Measurements from ENCODE around the gene FAM120B.

GRCh38 chr6:170361335-170361734 is 54.8 kb downstream of the FAM120B start:
- TF ChIP-seq, protein P1, sequence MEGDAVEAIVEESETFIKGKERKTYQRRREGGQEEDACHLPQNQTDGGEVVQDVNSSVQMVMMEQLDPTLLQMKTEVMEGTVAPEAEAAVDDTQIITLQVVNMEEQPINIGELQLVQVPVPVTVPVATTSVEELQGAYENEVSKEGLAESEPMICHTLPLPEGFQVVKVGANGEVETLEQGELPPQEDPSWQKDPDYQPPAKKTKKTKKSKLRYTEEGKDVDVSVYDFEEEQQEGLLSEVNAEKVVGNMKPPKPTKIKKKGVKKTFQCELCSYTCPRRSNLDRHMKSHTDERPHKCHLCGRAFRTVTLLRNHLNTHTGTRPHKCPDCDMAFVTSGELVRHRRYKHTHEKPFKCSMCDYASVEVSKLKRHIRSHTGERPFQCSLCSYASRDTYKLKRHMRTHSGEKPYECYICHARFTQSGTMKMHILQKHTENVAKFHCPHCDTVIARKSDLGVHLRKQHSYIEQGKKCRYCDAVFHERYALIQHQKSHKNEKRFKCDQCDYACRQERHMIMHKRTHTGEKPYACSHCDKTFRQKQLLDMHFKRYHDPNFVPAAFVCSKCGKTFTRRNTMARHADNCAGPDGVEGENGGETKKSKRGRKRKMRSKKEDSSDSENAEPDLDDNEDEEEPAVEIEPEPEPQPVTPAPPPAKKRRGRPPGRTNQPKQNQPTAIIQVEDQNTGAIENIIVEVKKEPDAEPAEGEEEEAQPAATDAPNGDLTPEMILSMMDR (IDR thresholded peaks at IDR 0.05; ENCODE audit: insufficient read depth, low read length), result no peak
- TF ChIP-seq POLR2AphosphoS5 (IDR thresholded peaks at IDR 0.05; ENCODE audit: low read depth), result no peak
- no peak for TF ChIP-seq SPI1 (IDR thresholded peaks at IDR 0.05; ENCODE audit: borderline replicate concordance, low read depth)
- TF ChIP-seq, protein P2, sequence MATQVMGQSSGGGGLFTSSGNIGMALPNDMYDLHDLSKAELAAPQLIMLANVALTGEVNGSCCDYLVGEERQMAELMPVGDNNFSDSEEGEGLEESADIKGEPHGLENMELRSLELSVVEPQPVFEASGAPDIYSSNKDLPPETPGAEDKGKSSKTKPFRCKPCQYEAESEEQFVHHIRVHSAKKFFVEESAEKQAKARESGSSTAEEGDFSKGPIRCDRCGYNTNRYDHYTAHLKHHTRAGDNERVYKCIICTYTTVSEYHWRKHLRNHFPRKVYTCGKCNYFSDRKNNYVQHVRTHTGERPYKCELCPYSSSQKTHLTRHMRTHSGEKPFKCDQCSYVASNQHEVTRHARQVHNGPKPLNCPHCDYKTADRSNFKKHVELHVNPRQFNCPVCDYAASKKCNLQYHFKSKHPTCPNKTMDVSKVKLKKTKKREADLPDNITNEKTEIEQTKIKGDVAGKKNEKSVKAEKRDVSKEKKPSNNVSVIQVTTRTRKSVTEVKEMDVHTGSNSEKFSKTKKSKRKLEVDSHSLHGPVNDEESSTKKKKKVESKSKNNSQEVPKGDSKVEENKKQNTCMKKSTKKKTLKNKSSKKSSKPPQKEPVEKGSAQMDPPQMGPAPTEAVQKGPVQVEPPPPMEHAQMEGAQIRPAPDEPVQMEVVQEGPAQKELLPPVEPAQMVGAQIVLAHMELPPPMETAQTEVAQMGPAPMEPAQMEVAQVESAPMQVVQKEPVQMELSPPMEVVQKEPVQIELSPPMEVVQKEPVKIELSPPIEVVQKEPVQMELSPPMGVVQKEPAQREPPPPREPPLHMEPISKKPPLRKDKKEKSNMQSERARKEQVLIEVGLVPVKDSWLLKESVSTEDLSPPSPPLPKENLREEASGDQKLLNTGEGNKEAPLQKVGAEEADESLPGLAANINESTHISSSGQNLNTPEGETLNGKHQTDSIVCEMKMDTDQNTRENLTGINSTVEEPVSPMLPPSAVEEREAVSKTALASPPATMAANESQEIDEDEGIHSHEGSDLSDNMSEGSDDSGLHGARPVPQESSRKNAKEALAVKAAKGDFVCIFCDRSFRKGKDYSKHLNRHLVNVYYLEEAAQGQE (IDR thresholded peaks at IDR 0.05; ENCODE audit: insufficient replicate concordance, low read depth), result no peak
- no peak for TF ChIP-seq GABPA (IDR thresholded peaks at IDR 0.05; ENCODE audit: low read depth)

Data from HL-60 (cell line).